Erythroblast (primary cell): Measurements from ENCODE around the gene MRPL28.
"Not testable (repeated sequence)": the region's sequence is repeated elsewhere in the genome, so short reads cannot be mapped to it uniquely, and the experiment has no call there.

ENCODE experiments used
- DNase-seq, 2 experiments: peaks; one replicate each; lab custom pipeline; 2025; lab: John Stamatoyannopoulos, UW
- GATA1 ChIP-seq: IDR thresholded peaks from 2 replicates; pipeline ENCODE4 v1.6.1; 2011; ENCODE audit warnings: low read depth, mild to moderate bottlenecking, control low read depth, low read length, moderate library complexity
- POLR2A ChIP-seq: IDR thresholded peaks from 2 replicates; pipeline ENCODE4 v1.6.1; 2011; ENCODE audit warnings: mild to moderate bottlenecking, low read length

MRPL28 gene

GRCh38 chr16:363766-364490 is 6.4 kb downstream of the MRPL28 start:
- DNase-seq = no peak
- no peak for TF ChIP-seq GATA1
- TF ChIP-seq POLR2A = no peak

GRCh38 chr16:363110-363765 is 7.1 kb downstream of the MRPL28 start:
- DNase-seq = no peak
- TF ChIP-seq POLR2A (no peak), GATA1 (no peak)

GRCh38 chr16:362702-362999 is 7.7 kb downstream of the MRPL28 start:
- not testable (repeated sequence) for DNase-seq

- TF ChIP-seq POLR2A (no peak), GATA1 (no peak)
- DNase-seq = peak; percentile 79 to 86
These were observed 8.3 kb downstream of the MRPL28 start for GRCh38 chr16:361872-362701.

- TF ChIP-seq POLR2A = no peak
- no peak for TF ChIP-seq GATA1
- no peak for DNase-seq
These were observed 8.9 kb downstream of the MRPL28 start for GRCh38 chr16:361341-361871.

GRCh38 chr16:360698-361336 is 9.5 kb downstream of the MRPL28 start:
- DNase-seq = no peak
- TF ChIP-seq GATA1 (no peak), POLR2A (no peak)

- TF ChIP-seq POLR2A (no peak), GATA1 (no peak)
These were observed 10.3 kb downstream of the MRPL28 start for GRCh38 chr16:359871-360697.

GRCh38 chr16:359067-359763 is 11.1 kb downstream of the MRPL28 start:
- TF ChIP-seq GATA1 = no peak
- no peak for TF ChIP-seq POLR2A
- DNase-seq = no peak

More at GRCh38 chr16:359871-360697, 10.3 kb downstream of the MRPL28 start:
- DNase-seq = no peak

GRCh38 chr16:356741-357140 is 13.6 kb downstream of the MRPL28 start:
- no peak for TF ChIP-seq POLR2A
- no peak for DNase-seq

GRCh38 chr16:354971-355461 is 15.3 kb downstream of the MRPL28 start:
- DNase-seq = no peak
- TF ChIP-seq POLR2A (no peak), GATA1 (no peak)

GRCh38 chr16:354291-354881 is 16.0 kb downstream of the MRPL28 start:
- no peak for DNase-seq
- TF ChIP-seq GATA1 = no peak
- no peak for TF ChIP-seq POLR2A
